HG02588 (cell line): ENCODE data around the gene RPS27.
"Not testable (repeated sequence)": the region's sequence is repeated elsewhere in the genome, so short reads cannot be mapped to it uniquely, and the experiment has no call there.

Source experiments
- ATAC-seq: cut with Tn5 transposase; IDR thresholded peaks from one replicate; pipeline ENCODE4 v1.9.1; 2021; ENCODE audit warnings: mild to moderate bottlenecking, moderate library complexity; ENCODE audit not compliant: unreplicated experiment

RPS27 gene

GRCh38 chr1:153960206-153960605, 30.4 kb upstream of the RPS27 start:
- no peak for ATAC-seq

GRCh38 chr1:153961421-153961820, 29.1 kb upstream of the RPS27 start:
- no peak for ATAC-seq

- no peak for ATAC-seq
Observed at GRCh38 chr1:153962088-153963029, 28.2 kb upstream of the RPS27 start.

- ATAC-seq: peak; percentile 48
Observed at GRCh38 chr1:153963030-153963849, 27.3 kb upstream of the RPS27 start, which contains the start of gene SLC39A1. SLC39A1 (minus strand) TSS chr1:153963537; CDS start chr1:153962715, 822 bp downstream.

- no peak for ATAC-seq
Observed at GRCh38 chr1:153963850-153964331, 26.7 kb upstream of the RPS27 start.

- peak; percentile 62 for ATAC-seq
Observed at GRCh38 chr1:153967107-153967999, 23.2 kb upstream of the RPS27 start, which contains the start of gene CREB3L4. CREB3L4 (plus strand) TSS chr1:153967902; CDS start chr1:153968526, 624 bp downstream.

GRCh38 chr1:153968000-153968363, 22.6 kb upstream of the RPS27 start:
- ATAC-seq: no peak

- no peak for ATAC-seq
Observed at GRCh38 chr1:153968408-153968807, 22.2 kb upstream of the RPS27 start.

- ATAC-seq: no peak
Observed at GRCh38 chr1:153968972-153969371, 21.6 kb upstream of the RPS27 start.

- no peak for ATAC-seq
Observed at GRCh38 chr1:153970346-153970745, 20.2 kb upstream of the RPS27 start.

GRCh38 chr1:153973071-153973470, 17.5 kb upstream of the RPS27 start:
- no peak for ATAC-seq

GRCh38 chr1:153973525-153973924, 17.0 kb upstream of the RPS27 start:
- no peak for ATAC-seq

GRCh38 chr1:153976819-153977249, 13.7 kb upstream of the RPS27 start:
- no peak for ATAC-seq

GRCh38 chr1:153977250-153978240, 13.0 kb upstream of the RPS27 start, which contains the start of gene JTB:
JTB (minus strand) TSS chr1:153977674; CDS start chr1:153977252, 422 bp downstream.
- ATAC-seq: peak; percentile 66

- ATAC-seq: no peak
Observed at GRCh38 chr1:153978274-153978909, 12.2 kb upstream of the RPS27 start.

- ATAC-seq: not testable (repeated sequence)
Observed at GRCh38 chr1:153979091-153979490, 11.5 kb upstream of the RPS27 start.

GRCh38 chr1:153981735-153982134, 8.8 kb upstream of the RPS27 start:
- ATAC-seq: not testable (repeated sequence)

- ATAC-seq: no peak
Observed at GRCh38 chr1:153984123-153984894, 6.3 kb upstream of the RPS27 start.
